Measurements from ENCODE around the gene CCDC17.

GRCh38 chr1:45654540-45655280, 30.9 kb upstream of the CCDC17 start:
- TF ChIP-seq, protein P1, sequence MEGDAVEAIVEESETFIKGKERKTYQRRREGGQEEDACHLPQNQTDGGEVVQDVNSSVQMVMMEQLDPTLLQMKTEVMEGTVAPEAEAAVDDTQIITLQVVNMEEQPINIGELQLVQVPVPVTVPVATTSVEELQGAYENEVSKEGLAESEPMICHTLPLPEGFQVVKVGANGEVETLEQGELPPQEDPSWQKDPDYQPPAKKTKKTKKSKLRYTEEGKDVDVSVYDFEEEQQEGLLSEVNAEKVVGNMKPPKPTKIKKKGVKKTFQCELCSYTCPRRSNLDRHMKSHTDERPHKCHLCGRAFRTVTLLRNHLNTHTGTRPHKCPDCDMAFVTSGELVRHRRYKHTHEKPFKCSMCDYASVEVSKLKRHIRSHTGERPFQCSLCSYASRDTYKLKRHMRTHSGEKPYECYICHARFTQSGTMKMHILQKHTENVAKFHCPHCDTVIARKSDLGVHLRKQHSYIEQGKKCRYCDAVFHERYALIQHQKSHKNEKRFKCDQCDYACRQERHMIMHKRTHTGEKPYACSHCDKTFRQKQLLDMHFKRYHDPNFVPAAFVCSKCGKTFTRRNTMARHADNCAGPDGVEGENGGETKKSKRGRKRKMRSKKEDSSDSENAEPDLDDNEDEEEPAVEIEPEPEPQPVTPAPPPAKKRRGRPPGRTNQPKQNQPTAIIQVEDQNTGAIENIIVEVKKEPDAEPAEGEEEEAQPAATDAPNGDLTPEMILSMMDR (conservative IDR thresholded peaks at IDR 0.05; ENCODE audit: low read depth in 2 of 2): no peak
- TF ChIP-seq ZNF331 (CRISPR knock-in tag; IDR thresholded peaks at IDR 0.05; ENCODE audit: low read depth): no peak
- TF ChIP-seq POLR2AphosphoS5 (IDR thresholded peaks at IDR 0.05; ENCODE audit: low read depth): no peak
- no peak for TF ChIP-seq EZH2phosphoT487 (IDR thresholded peaks at IDR 0.05; ENCODE audit: unreplicated experiment)
- no peak for TF ChIP-seq CREB1 (CRISPR knock-in tag; IDR thresholded peaks at IDR 0.05; ENCODE audit: low read depth)
- TF ChIP-seq STAT1 (IDR thresholded peaks at IDR 0.05; ENCODE audit: unreplicated experiment): no peak
- TF ChIP-seq EZH2 (IDR thresholded peaks at IDR 0.05; ENCODE audit: low read depth, unreplicated experiment): no peak
- no peak for TF ChIP-seq REST (IDR thresholded peaks at IDR 0.05; ENCODE audit: unreplicated experiment)
- TF ChIP-seq, protein P2, sequence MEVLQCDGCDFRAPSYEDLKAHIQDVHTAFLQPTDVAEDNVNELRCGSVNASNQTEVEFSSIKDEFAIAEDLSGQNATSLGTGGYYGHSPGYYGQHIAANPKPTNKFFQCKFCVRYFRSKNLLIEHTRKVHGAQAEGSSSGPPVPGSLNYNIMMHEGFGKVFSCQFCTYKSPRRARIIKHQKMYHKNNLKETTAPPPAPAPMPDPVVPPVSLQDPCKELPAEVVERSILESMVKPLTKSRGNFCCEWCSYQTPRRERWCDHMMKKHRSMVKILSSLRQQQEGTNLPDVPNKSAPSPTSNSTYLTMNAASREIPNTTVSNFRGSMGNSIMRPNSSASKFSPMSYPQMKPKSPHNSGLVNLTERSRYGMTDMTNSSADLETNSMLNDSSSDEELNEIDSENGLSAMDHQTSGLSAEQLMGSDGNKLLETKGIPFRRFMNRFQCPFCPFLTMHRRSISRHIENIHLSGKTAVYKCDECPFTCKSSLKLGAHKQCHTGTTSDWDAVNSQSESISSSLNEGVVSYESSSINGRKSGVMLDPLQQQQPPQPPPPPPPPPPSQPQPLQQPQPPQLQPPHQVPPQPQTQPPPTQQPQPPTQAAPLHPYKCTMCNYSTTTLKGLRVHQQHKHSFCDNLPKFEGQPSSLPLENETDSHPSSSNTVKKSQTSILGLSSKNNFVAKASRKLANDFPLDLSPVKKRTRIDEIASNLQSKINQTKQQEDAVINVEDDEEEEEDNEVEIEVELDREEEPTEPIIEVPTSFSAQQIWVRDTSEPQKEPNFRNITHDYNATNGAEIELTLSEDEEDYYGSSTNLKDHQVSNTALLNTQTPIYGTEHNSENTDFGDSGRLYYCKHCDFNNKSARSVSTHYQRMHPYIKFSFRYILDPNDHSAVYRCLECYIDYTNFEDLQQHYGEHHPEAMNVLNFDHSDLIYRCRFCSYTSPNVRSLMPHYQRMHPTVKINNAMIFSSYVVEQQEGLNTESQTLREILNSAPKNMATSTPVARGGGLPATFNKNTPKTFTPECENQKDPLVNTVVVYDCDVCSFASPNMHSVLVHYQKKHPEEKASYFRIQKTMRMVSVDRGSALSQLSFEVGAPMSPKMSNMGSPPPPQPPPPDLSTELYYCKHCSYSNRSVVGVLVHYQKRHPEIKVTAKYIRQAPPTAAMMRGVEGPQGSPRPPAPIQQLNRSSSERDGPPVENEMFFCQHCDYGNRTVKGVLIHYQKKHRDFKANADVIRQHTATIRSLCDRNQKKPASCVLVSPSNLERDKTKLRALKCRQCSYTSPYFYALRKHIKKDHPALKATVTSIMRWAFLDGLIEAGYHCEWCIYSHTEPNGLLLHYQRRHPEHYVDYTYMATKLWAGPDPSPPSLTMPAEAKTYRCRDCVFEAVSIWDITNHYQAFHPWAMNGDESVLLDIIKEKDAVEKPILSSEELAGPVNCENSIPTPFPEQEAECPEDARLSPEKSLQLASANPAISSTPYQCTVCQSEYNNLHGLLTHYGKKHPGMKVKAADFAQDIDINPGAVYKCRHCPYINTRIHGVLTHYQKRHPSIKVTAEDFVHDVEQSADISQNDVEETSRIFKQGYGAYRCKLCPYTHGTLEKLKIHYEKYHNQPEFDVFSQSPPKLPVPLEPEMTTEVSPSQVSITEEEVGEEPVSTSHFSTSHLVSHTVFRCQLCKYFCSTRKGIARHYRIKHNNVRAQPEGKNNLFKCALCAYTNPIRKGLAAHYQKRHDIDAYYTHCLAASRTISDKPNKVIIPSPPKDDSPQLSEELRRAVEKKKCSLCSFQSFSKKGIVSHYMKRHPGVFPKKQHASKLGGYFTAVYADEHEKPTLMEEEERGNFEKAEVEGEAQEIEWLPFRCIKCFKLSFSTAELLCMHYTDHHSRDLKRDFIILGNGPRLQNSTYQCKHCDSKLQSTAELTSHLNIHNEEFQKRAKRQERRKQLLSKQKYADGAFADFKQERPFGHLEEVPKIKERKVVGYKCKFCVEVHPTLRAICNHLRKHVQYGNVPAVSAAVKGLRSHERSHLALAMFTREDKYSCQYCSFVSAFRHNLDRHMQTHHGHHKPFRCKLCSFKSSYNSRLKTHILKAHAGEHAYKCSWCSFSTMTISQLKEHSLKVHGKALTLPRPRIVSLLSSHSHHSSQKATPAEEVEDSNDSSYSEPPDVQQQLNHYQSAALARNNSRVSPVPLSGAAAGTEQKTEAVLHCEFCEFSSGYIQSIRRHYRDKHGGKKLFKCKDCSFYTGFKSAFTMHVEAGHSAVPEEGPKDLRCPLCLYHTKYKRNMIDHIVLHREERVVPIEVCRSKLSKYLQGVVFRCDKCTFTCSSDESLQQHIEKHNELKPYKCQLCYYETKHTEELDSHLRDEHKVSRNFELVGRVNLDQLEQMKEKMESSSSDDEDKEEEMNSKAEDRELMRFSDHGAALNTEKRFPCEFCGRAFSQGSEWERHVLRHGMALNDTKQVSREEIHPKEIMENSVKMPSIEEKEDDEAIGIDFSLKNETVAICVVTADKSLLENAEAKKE (CRISPR knock-in tag; IDR thresholded peaks at IDR 0.05): no peak
- no peak for TF ChIP-seq JUNB (IDR thresholded peaks at IDR 0.05; ENCODE audit: unreplicated experiment)
- TF ChIP-seq NANOG (IDR thresholded peaks at IDR 0.05; ENCODE audit: borderline replicate concordance): no peak
- TF ChIP-seq, protein P3, sequence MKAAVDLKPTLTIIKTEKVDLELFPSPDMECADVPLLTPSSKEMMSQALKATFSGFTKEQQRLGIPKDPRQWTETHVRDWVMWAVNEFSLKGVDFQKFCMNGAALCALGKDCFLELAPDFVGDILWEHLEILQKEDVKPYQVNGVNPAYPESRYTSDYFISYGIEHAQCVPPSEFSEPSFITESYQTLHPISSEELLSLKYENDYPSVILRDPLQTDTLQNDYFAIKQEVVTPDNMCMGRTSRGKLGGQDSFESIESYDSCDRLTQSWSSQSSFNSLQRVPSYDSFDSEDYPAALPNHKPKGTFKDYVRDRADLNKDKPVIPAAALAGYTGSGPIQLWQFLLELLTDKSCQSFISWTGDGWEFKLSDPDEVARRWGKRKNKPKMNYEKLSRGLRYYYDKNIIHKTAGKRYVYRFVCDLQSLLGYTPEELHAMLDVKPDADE (IDR thresholded peaks at IDR 0.05): no peak

All from GM23338 (cell line).